GM12874 (cell line): Measurements from ENCODE around the gene PCDH18.

ENCODE experiments used
- TF ChIP-seq, protein P1 (sequence below): IDR thresholded peaks from 2 replicates; pipeline ENCODE4 v1.5.1; 2011; ENCODE audit warnings: low read depth, mild to moderate bottlenecking, control low read depth, low read length, moderate library complexity; ENCODE audit not compliant: insufficient read depth

Gene PCDH18

DNA sequence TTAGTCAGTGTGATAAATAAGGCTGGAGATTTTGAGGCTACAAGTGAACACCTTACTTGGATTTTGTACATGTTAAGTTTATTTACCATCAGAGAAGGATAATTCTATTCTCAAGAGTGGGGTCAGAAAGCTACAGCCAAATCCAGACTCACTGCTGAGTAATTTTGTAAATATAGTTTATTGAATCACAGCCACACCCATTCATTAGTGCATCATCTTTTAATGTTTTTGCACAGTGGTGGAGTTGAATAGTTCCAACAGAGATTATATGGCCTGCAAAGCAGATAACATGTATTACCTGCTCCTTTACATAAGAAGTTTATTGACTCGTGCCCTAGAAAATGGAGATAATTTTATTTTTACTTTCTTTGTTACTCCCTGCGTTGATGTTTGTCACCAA is 60.4 kb downstream of the PCDH18 start:
- TF ChIP-seq, protein P1, sequence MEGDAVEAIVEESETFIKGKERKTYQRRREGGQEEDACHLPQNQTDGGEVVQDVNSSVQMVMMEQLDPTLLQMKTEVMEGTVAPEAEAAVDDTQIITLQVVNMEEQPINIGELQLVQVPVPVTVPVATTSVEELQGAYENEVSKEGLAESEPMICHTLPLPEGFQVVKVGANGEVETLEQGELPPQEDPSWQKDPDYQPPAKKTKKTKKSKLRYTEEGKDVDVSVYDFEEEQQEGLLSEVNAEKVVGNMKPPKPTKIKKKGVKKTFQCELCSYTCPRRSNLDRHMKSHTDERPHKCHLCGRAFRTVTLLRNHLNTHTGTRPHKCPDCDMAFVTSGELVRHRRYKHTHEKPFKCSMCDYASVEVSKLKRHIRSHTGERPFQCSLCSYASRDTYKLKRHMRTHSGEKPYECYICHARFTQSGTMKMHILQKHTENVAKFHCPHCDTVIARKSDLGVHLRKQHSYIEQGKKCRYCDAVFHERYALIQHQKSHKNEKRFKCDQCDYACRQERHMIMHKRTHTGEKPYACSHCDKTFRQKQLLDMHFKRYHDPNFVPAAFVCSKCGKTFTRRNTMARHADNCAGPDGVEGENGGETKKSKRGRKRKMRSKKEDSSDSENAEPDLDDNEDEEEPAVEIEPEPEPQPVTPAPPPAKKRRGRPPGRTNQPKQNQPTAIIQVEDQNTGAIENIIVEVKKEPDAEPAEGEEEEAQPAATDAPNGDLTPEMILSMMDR, result no peak

DNA sequence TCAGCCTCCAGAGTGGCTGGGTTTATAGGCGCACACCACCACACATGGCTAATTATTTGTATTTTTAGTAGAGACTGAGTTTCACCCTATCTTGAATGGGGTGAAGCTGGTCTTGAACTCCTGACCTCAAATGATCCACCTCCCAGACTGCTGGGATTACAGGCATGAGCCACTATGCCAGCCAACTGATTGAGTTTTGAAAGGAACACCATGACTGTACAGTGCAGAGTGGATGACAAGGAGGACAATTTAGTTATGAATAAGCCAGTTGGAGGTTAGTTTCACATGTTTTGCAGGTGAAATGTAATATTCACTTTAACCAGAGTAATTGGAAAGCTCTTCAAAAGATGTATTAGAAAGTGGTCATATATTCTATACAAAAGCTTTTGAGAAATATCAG is 60.8 kb downstream of the PCDH18 start:
- TF ChIP-seq, protein P1, result no peak

DNA sequence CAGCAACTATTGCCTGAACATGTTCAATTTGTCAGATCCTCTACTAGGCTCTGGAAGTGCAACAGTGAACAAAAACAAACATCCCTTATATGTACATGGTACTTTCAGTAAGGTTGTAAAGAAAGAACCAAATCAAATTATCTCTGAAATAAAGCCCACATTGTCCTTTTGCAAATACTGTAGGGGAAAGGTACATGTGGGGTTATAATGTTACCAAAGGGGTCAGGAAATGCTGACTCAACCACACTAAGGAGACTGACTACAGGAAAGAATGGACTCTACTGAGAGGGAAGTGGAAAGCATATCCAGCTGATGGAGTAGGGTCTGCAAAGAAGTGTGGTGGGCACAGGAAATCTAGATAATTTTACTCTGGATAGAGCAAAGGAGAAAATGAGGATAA is 61.5 kb downstream of the PCDH18 start:
- TF ChIP-seq, protein P1, result no peak
